Activated CD8-positive, alpha-beta memory T cell treated with anti-CD3 and anti-CD28 coated beads, Interleukin-2, amount 50 U/mL, for 1 hour (primary cell): ENCODE measurements around the gene RIMS3.
"Not testable (repeated sequence)": the region's sequence is repeated elsewhere in the genome, so short reads cannot be mapped to it uniquely, and the experiment has no call there.

ENCODE experiments used
- DNase-seq: peaks from one replicate; pipeline ENCODE4 v3.0.0-alpha.2; 2020; ENCODE audit errors: extremely low read depth

RIMS3 gene

GRCh38 chr1:40593449-40594186 is 71.9 kb downstream of the RIMS3 start:
- no peak for DNase-seq

GRCh38 chr1:40592107-40592803 is 73.2 kb downstream of the RIMS3 start:
- DNase-seq: no peak

- DNase-seq: no peak
Observed at GRCh38 chr1:40588586-40588985, 76.9 kb downstream of the RIMS3 start.

- DNase-seq: no peak
Observed at GRCh38 chr1:40583980-40584379, 81.5 kb downstream of the RIMS3 start.

GRCh38 chr1:40582116-40582515 is 83.4 kb downstream of the RIMS3 start:
- DNase-seq: no peak

GRCh38 chr1:40575336-40575735 is 90.1 kb downstream of the RIMS3 start:
- no peak for DNase-seq

- DNase-seq: not testable (repeated sequence)
Observed at GRCh38 chr1:40574805-40575204, 90.7 kb downstream of the RIMS3 start.
